K562 (cell line): Measurements from ENCODE around the gene FLOT2. TPM values are rescaled to one million over a fixed set of nuclear protein-coding genes. Genes with fewer than 3 reads are reported as not detected.

Source experiments
- CEBPB ChIP-seq: fragments of 450-650 bp; IDR thresholded peaks from 2 replicates; pipeline ENCODE4 v1.6.1; 2016; ENCODE audit warnings: missing genetic modification characterization, missing compliant biosample characterization
- CLOCK ChIP-seq: fragments of 250-450 bp; sonication (Bioruptor Pico); IDR thresholded peaks from 2 replicates; pipeline ENCODE4 v1.4.0; 2020; ENCODE audit warnings: mild to moderate bottlenecking, moderate library complexity, borderline replicate concordance
- DMBX1 ChIP-seq: fragments of 250-450 bp; sonication (Bioruptor Pico); IDR thresholded peaks from 2 replicates; pipeline ENCODE4 v1.8.0; 2022; ENCODE audit warnings: inconsistent platforms, mild to moderate bottlenecking, moderate library complexity, borderline replicate concordance
- DNMT1 ChIP-seq: fragments of 450-650 bp; IDR thresholded peaks from 2 replicates; pipeline ENCODE4 v1.6.1; 2016; ENCODE audit warnings: antibody characterized with exemption, mild to moderate bottlenecking
- E2F3 ChIP-seq: fragments of 250-450 bp; sonication (Bioruptor Pico); IDR thresholded peaks from 2 replicates; pipeline ENCODE4 v1.4.0; 2020; ENCODE audit warnings: mild to moderate bottlenecking
- MAFK ChIP-seq: IDR thresholded peaks from 2 replicates; pipeline ENCODE4 v1.6.1; 2011; ENCODE audit warnings: low read length, improper control_type of control experiment
- PKNOX1 ChIP-seq: fragments of 450-650 bp; IDR thresholded peaks from 2 replicates; pipeline ENCODE4 v1.6.1; 2016
- SETDB1 ChIP-seq: IDR thresholded peaks from one replicate; pipeline ENCODE4 v1.6.1; 2012; ENCODE audit warnings: low read length, control low read depth, inconsistent platforms
- YBX1 ChIP-seq: fragments of 450-650 bp; IDR thresholded peaks from 2 replicates; pipeline ENCODE4 v1.7.1; 2016; ENCODE audit warnings: mild to moderate bottlenecking
- ZNF23 ChIP-seq: fragments of 250-450 bp; sonication (Bioruptor Pico); IDR thresholded peaks from 2 replicates; pipeline ENCODE4 v1.4.0; 2020; ENCODE audit warnings: mild to moderate bottlenecking
- ZNF311 ChIP-seq: fragments of 250-450 bp; sonication (Bioruptor Pico); IDR thresholded peaks from 2 replicates; pipeline ENCODE4 v1.4.0; 2020; ENCODE audit warnings: mild to moderate bottlenecking, moderate library complexity
- polyA plus RNA-seq, 8 experiments: library from polyadenylated mRNA; depleted of rRNA in 4 of 8; stranded (reverse) in 5 of 8; unstranded in 3 of 8; fragments of >200 nt; fragmentation: Nextera tagmentation in 2 of 8; fragmentation: Illumina TruSeq in 1 of 8; extraction: Ambion mirVana in 2 of 8; extraction: Trizol in 1 of 8; gene quantifications; 2 replicates each; pipeline versions ENCODE4 v1.2.1 to v1.2.3, GENCODE V29; 2011 to 2014; ENCODE audit warnings: inconsistent platforms in 1 of 8, missing spikeins in 1 of 8
- total RNA-seq, 7 experiments: library from RNA; depleted of rRNA in 6 of 7; stranded (reverse); fragments of >200 nt in 6 of 7; fragmentation: Illumina TruSeq in 2 of 7; extraction: Trizol in 2 of 7; gene quantifications; 2 replicates each; pipeline versions ENCODE4 v1.2.1 to v1.2.3, GENCODE V29; 2011 to 2021; ENCODE audit warnings: low replicate concordance in 1 of 7
- TF ChIP-seq, protein P1 (sequence below), 2 experiments: fragments of 450-650 bp in 1 of 2; sonication (generic) in 1 of 2; formaldehyde crosslinking in 1 of 2; IDR thresholded peaks in 1 of 2; conservative IDR thresholded peaks in 1 of 2; 2 replicates each; pipeline versions ENCODE4 v1.6.1 to v1.8.1; 2016 to 2023; ENCODE audit warnings: mild to moderate bottlenecking in 2 of 2, moderate library complexity in 2 of 2, inconsistent platforms in 1 of 2, missing genetic modification reagents in 1 of 2
- TF ChIP-seq, protein P2 (sequence below), 2 experiments: IDR thresholded peaks; 2 replicates each; pipeline ENCODE4 v1.6.1; 2011; ENCODE audit warnings: borderline replicate concordance in 1 of 2, control low read depth in 1 of 2, low read depth in 1 of 2, low read length in 1 of 2, mild to moderate bottlenecking in 1 of 2, mixed read lengths in 1 of 2, moderate library complexity in 1 of 2; ENCODE audit not compliant: insufficient read depth in 1 of 2, insufficient read length in 1 of 2, poor library complexity in 1 of 2, severe bottlenecking in 1 of 2; ENCODE audit errors: extremely low read depth in 1 of 2
- TF ChIP-seq, protein P3 (sequence below): sonication (generic); formaldehyde crosslinking; IDR thresholded peaks from 2 replicates; pipeline ENCODE4 v1.9.0; 2022; ENCODE audit warnings: mild to moderate bottlenecking, missing genetic modification reagents
- TF ChIP-seq, protein P4 (sequence below): sonication (generic); formaldehyde crosslinking; IDR thresholded peaks from 2 replicates; pipeline ENCODE4 v1.8.1; 2023; ENCODE audit warnings: mild to moderate bottlenecking, missing genetic modification reagents, moderate library complexity

The FLOT2 gene
- total and polyA plus RNA-seq, 9 of the 15 experiments (the other 6 are each of a cell fraction or from before 2014, with no cell fraction given): 17.5 to 138 (median 41.7) TPM

- TF ChIP-seq CLOCK (CRISPR knock-in tag): no peak
- no peak for TF ChIP-seq YBX1
- TF ChIP-seq MAFK: no peak
- 0 out of 2 replicates have a peak, but pooled peaks have one; percentile 37 for TF ChIP-seq ZNF311 (CRISPR knock-in tag)
- TF ChIP-seq E2F3 (CRISPR knock-in tag): no peak
- TF ChIP-seq, protein P1, sequence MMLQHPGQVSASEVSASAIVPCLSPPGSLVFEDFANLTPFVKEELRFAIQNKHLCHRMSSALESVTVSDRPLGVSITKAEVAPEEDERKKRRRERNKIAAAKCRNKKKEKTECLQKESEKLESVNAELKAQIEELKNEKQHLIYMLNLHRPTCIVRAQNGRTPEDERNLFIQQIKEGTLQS (IDR thresholded peaks at IDR 0.05): peak; percentile 77
- TF ChIP-seq, protein P1 (CRISPR knock-in tag; conservative IDR thresholded peaks at IDR 0.05): no peak
- TF ChIP-seq DNMT1: no peak
- TF ChIP-seq, protein P2, sequence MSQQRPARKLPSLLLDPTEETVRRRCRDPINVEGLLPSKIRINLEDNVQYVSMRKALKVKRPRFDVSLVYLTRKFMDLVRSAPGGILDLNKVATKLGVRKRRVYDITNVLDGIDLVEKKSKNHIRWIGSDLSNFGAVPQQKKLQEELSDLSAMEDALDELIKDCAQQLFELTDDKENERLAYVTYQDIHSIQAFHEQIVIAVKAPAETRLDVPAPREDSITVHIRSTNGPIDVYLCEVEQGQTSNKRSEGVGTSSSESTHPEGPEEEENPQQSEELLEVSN (IDR thresholded peaks at IDR 0.05; ENCODE audit: borderline replicate concordance in 1 of 2, extremely low read depth in 1 of 2, insufficient read depth in 1 of 2, insufficient read length in 1 of 2, low read depth in 1 of 2, low read length in 1 of 2, poor library complexity in 1 of 2, severe bottlenecking in 1 of 2): no peak
- TF ChIP-seq, protein P3, sequence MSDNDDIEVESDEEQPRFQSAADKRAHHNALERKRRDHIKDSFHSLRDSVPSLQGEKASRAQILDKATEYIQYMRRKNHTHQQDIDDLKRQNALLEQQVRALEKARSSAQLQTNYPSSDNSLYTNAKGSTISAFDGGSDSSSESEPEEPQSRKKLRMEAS (CRISPR knock-in tag): no peak
- no peak for TF ChIP-seq PKNOX1
- no peak for TF ChIP-seq ZNF23 (CRISPR knock-in tag)
- TF ChIP-seq SETDB1: no peak
- 0 out of 2 replicates have a peak, but pooled peaks have one; percentile 24 for TF ChIP-seq DMBX1
- TF ChIP-seq CEBPB (tag): peak; percentile 81
- TF ChIP-seq, protein P4, sequence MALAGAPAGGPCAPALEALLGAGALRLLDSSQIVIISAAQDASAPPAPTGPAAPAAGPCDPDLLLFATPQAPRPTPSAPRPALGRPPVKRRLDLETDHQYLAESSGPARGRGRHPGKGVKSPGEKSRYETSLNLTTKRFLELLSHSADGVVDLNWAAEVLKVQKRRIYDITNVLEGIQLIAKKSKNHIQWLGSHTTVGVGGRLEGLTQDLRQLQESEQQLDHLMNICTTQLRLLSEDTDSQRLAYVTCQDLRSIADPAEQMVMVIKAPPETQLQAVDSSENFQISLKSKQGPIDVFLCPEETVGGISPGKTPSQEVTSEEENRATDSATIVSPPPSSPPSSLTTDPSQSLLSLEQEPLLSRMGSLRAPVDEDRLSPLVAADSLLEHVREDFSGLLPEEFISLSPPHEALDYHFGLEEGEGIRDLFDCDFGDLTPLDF (CRISPR knock-in tag): no peak
These were observed 30.5 kb upstream of the FLOT2 start (continued) for GRCh38 chr17:28928061-28928460.
